Fibroblast of lung (primary cell): ENCODE data around the gene RNASE7. TPM values are rescaled to one million over a fixed set of nuclear protein-coding genes. Genes with fewer than 3 reads are reported as not detected.
A peak's percentile ranks its signal among the peaks of the same experiment; 100 is the strongest.

Source experiments
- DNase-seq, 2 donors: peaks; one replicate each; pipeline versions ENCODE4 v3.0.0 to v3.0.0-alpha.2; 2010; ENCODE audit warnings: low read depth in 2 of 2
- H2AFZ ChIP-seq: 2 replicates; pipeline ENCODE4 v1.5.1; 2012; ENCODE audit warnings: low read length, control low read depth, inconsistent platforms
- H3K27ac ChIP-seq: 2 replicates; pipeline ENCODE4 v1.5.1; 2011; ENCODE audit warnings: low read length, control low read depth; ENCODE audit not compliant: insufficient read depth
- H3K27me3 ChIP-seq: 2 replicates; pipeline ENCODE4 v1.5.1; 2011; ENCODE audit warnings: mild to moderate bottlenecking, low read length; ENCODE audit not compliant: control insufficient read depth, insufficient read depth
- H3K36me3 ChIP-seq: 2 replicates; pipeline ENCODE4 v1.5.1; 2011; ENCODE audit warnings: low read length; ENCODE audit not compliant: control insufficient read depth, insufficient read depth
- H3K4me1 ChIP-seq: 2 replicates; pipeline ENCODE4 v1.5.1; 2011; ENCODE audit warnings: low read length; ENCODE audit not compliant: control insufficient read depth, insufficient read depth; ENCODE audit errors: extremely low read depth
- H3K4me2 ChIP-seq: 2 replicates; pipeline ENCODE4 v1.5.1; 2011; ENCODE audit warnings: low read length, control low read depth; ENCODE audit not compliant: insufficient read depth; ENCODE audit errors: extremely low read depth
- H3K4me3 ChIP-seq, 4 experiments: fragments of 200-600 bp in 1 of 4; sonication (generic) in 1 of 4; replicated peaks in 1 of 4; 2 replicates each; pipeline ENCODE4 v1.5.1; 2011 to 2016; ENCODE audit warnings: low read length in 4 of 4, low read depth in 3 of 4, mild to moderate bottlenecking in 3 of 4, control low read depth in 2 of 4, inconsistent platforms in 1 of 4, mixed read lengths in 1 of 4; ENCODE audit not compliant: insufficient read depth in 1 of 4; ENCODE audit errors: control extremely low read depth in 1 of 4
- H3K79me2 ChIP-seq: 2 replicates; pipeline ENCODE4 v1.5.1; 2012; ENCODE audit warnings: mild to moderate bottlenecking, low read length, inconsistent platforms; ENCODE audit not compliant: control insufficient read depth, insufficient read depth
- H3K9ac ChIP-seq: 2 replicates; pipeline ENCODE4 v1.5.1; 2011; ENCODE audit warnings: mild to moderate bottlenecking, low read length, control low read depth; ENCODE audit not compliant: insufficient read depth
- H3K9me3 ChIP-seq: 2 replicates; pipeline ENCODE4 v1.5.1; 2012; ENCODE audit warnings: low read depth, low read length; ENCODE audit not compliant: control insufficient read depth, insufficient read depth
- H4K20me1 ChIP-seq: 2 replicates; pipeline ENCODE4 v1.5.1; 2011; ENCODE audit warnings: low read length; ENCODE audit not compliant: control insufficient read depth, insufficient read depth; ENCODE audit errors: extremely low read depth
- CTCF ChIP-seq, 2 donors: IDR thresholded peaks in 1 of 2; conservative IDR thresholded peaks in 1 of 2; 1 replicate in 1 of 2; 2 replicates in 1 of 2; pipeline ENCODE4 v1.5.1; 2011 to 2012; ENCODE audit warnings: low read length in 2 of 2, control low read depth in 1 of 2, inconsistent platforms in 1 of 2, low read depth in 1 of 2, mild to moderate bottlenecking in 1 of 2
- EZH2 ChIP-seq: IDR thresholded peaks from 2 replicates; pipeline ENCODE4 v1.5.1; 2012; ENCODE audit warnings: low read length, control low read depth, mild to moderate bottlenecking; ENCODE audit errors: missing control alignments
- polyA plus RNA-seq, 2 donors: library from polyadenylated mRNA; depleted of rRNA in 1 of 2; stranded (reverse) in 1 of 2; unstranded in 1 of 2; fragments of >200 nt; gene quantifications; 2 replicates each; pipeline ENCODE4 v1.2.1, GENCODE V29; 2011 to 2012; ENCODE audit warnings: missing spikeins in 1 of 2
- total RNA-seq: library from RNA; depleted of rRNA; stranded (reverse); fragments of >200 nt; gene quantifications from 2 replicates; pipeline ENCODE4 v1.2.1, GENCODE V29; 2014

RNASE7 gene
- total and polyA plus RNA-seq, 2 donors (not counting 1 experiment from before 2014, with no cell fraction given) = not detected

DNA sequence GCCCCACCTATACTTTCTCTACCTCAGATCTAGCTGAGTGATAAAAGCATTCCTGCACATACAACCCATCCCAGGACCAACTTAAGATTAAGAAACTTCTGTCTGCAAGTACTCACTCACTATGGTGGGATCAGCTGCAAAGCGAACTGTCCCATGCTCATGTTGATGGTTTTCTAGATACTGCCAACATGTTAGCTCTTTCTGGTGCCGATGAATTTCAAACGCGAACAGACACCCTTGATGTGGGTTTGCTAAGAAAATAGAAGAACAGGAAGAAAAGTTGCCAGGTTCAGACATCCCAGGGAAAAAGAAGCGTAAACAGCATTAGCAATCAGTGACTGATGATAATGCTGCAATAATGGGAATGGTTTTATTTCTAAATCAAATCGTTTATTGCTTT, 44.6 kb upstream of the RNASE7 start:
- Histone ChIP-seq H3K79me2 (no peaks in the 10 kb centered on the region), H3K36me3 (peaks cover 7% of the 10 kb centered on the region), H3K9ac (no peak overlapping the region), H3K9me3 (no peaks in the 10 kb centered on the region), H3K27me3 (no peaks in the 10 kb centered on the region), H4K20me1 (no peaks in the 10 kb centered on the region), H3K4me2 (no peak overlapping the region), H3K4me1 (no peaks in the 10 kb centered on the region), H3K27ac (no peak overlapping the region), H2AFZ (no peak overlapping the region), H3K4me3 (no peak overlapping the region)
- TF ChIP-seq CTCF (conservative IDR thresholded peaks at IDR 0.05 in 1 of 2, IDR thresholded peaks at IDR 0.05 in 1 of 2; ENCODE audit: low read depth in 1 of 2, low read length in 2 of 2) = no peak
- no peak for DNase-seq

- Histone ChIP-seq H3K27ac (no peak overlapping the region), H3K27me3 (no peaks in the 10 kb centered on the region), H3K4me2 (no peak overlapping the region), H3K9ac (no peak overlapping the region), H3K79me2 (no peaks in the 10 kb centered on the region), H4K20me1 (no peaks in the 10 kb centered on the region), H3K9me3 (no peaks in the 10 kb centered on the region), H3K36me3 (peaks cover 7% of the 10 kb centered on the region), H2AFZ (no peak overlapping the region), H3K4me3 (no peak overlapping the region), H3K4me1 (no peaks in the 10 kb centered on the region)
- no peak for DNase-seq
- TF ChIP-seq EZH2 (no peak), CTCF (conservative IDR thresholded peaks at IDR 0.05 in 1 of 2, IDR thresholded peaks at IDR 0.05 in 1 of 2; ENCODE audit: low read depth in 1 of 2, low read length in 2 of 2) (no peak)
These were observed 44.0 kb upstream of the RNASE7 start for GRCh38 chr14:20998139-20998538.

GRCh38 chr14:20998674-20999366, 43.3 kb upstream of the RNASE7 start, which contains the start of gene SLC39A2:
SLC39A2 (plus strand) TSS chr14:20999293; CDS start chr14:20999447, 154 bp downstream.
- Histone ChIP-seq H3K4me3 (no peak within 1 kb of the TSS), H2AFZ (no peak within 1 kb of the TSS), H3K9ac (no peak within 1 kb of the TSS), H3K27me3 (no peaks in the 10 kb centered on the region), H3K4me1 (no peaks in the 10 kb centered on the region), H3K79me2 (no peaks in the 10 kb centered on the region), H4K20me1 (no peaks in the 10 kb centered on the region), H3K36me3 (peaks cover 7% of the 10 kb centered on the region), H3K27ac (no peak within 1 kb of the TSS), H3K4me2 (no peak within 1 kb of the TSS), H3K9me3 (no peaks in the 10 kb centered on the region)
- TF ChIP-seq CTCF (conservative IDR thresholded peaks at IDR 0.05 in 1 of 2, IDR thresholded peaks at IDR 0.05 in 1 of 2; ENCODE audit: low read depth in 1 of 2, low read length in 2 of 2) (no peak), EZH2 (no peak)
- DNase-seq = peak; percentile 51 to 76
